H9 (cell line): ENCODE measurements around the gene RCSD1. TPM values are rescaled to one million over a fixed set of nuclear protein-coding genes. Genes with fewer than 3 reads are reported as not detected.

Experiments
- DNase-seq: peaks from one replicate; pipeline ENCODE4 v3.0.0-alpha.2; 2017
- H2AFZ ChIP-seq: one replicate; pipeline ENCODE4 v1.6.1; 2013; ENCODE audit warnings: mild to moderate bottlenecking, low read length, control low read depth, moderate library complexity
- H2AK5ac ChIP-seq: 2 replicates; pipeline ENCODE4 v1.6.1; 2013; ENCODE audit warnings: low read length, control low read depth, mixed read lengths; ENCODE audit not compliant: insufficient read length
- H2BK120ac ChIP-seq: one replicate; pipeline ENCODE4 v1.6.1; 2013; ENCODE audit warnings: low read depth, mild to moderate bottlenecking, low read length, control low read depth, inconsistent platforms; ENCODE audit not compliant: poor library complexity, severe bottlenecking
- H2BK12ac ChIP-seq: 2 replicates; pipeline ENCODE4 v1.6.1; 2013; ENCODE audit warnings: low read length, control low read depth, mixed read lengths, low read depth; ENCODE audit not compliant: insufficient read length
- H2BK15ac ChIP-seq: 2 replicates; pipeline ENCODE4 v1.6.1; 2013; ENCODE audit warnings: low read depth, low read length, control low read depth
- H2BK20ac ChIP-seq: one replicate; pipeline ENCODE4 v1.6.1; 2013; ENCODE audit warnings: low read depth, mild to moderate bottlenecking, low read length, control low read depth, inconsistent platforms; ENCODE audit not compliant: poor library complexity, severe bottlenecking
- H2BK5ac ChIP-seq: 2 replicates; pipeline ENCODE4 v1.6.1; 2013; ENCODE audit warnings: low read length, control low read depth, mixed read lengths; ENCODE audit not compliant: insufficient read length
- H3K14ac ChIP-seq: 2 replicates; pipeline ENCODE4 v1.6.1; 2013; ENCODE audit warnings: low read length, control low read depth; ENCODE audit not compliant: insufficient read depth
- H3K18ac ChIP-seq: 2 replicates; pipeline ENCODE4 v1.6.1; 2013; ENCODE audit warnings: low read depth, mild to moderate bottlenecking, mixed read lengths, low read length, control low read depth; ENCODE audit not compliant: insufficient read length
- H3K23ac ChIP-seq: 2 replicates; pipeline ENCODE4 v1.6.1; 2013; ENCODE audit warnings: low read length, control low read depth, mixed read lengths, low read depth; ENCODE audit not compliant: insufficient read length
- H3K23me2 ChIP-seq: 2 replicates; pipeline ENCODE4 v1.6.1; 2013; ENCODE audit warnings: low read depth, mild to moderate bottlenecking, mixed read lengths, low read length, control low read depth; ENCODE audit not compliant: insufficient read length, poor library complexity, severe bottlenecking
- H3K27ac ChIP-seq: 2 replicates; pipeline ENCODE4 v1.5.1; 2013; ENCODE audit warnings: low read length, control low read depth, mixed read lengths, low read depth; ENCODE audit not compliant: insufficient read length
- H3K27me3 ChIP-seq: 2 replicates; pipeline ENCODE4 v1.6.1; 2013; ENCODE audit warnings: low read length, control low read depth, inconsistent platforms; ENCODE audit not compliant: insufficient read depth
- H3K4ac ChIP-seq: 2 replicates; pipeline ENCODE4 v1.6.1; 2013; ENCODE audit warnings: low read depth, mild to moderate bottlenecking, control low read depth, inconsistent platforms, low read length, moderate library complexity
- H3K4me1 ChIP-seq: 2 replicates; pipeline ENCODE4 v1.6.1; 2013; ENCODE audit warnings: low read length, control low read depth, inconsistent platforms; ENCODE audit not compliant: insufficient read depth
- H3K4me2 ChIP-seq: 2 replicates; pipeline ENCODE4 v1.6.1; 2013; ENCODE audit warnings: low read length, control low read depth, mixed read lengths; ENCODE audit not compliant: insufficient read length, insufficient read depth
- H3K56ac ChIP-seq: 2 replicates; pipeline ENCODE4 v1.6.1; 2013; ENCODE audit warnings: low read depth, mild to moderate bottlenecking, mixed read lengths, low read length, control low read depth; ENCODE audit not compliant: insufficient read length
- H3K79me1 ChIP-seq: 2 replicates; pipeline ENCODE4 v1.6.1; 2013; ENCODE audit warnings: low read depth, mild to moderate bottlenecking, moderate library complexity, low read length, control low read depth, inconsistent platforms; ENCODE audit not compliant: insufficient read depth, poor library complexity, severe bottlenecking
- H3K79me2 ChIP-seq: 2 replicates; pipeline ENCODE4 v1.6.1; 2013; ENCODE audit warnings: low read length, control low read depth, inconsistent platforms; ENCODE audit not compliant: insufficient read depth
- H3K9ac ChIP-seq: 2 replicates; pipeline ENCODE4 v1.6.1; 2013; ENCODE audit warnings: low read length, control low read depth, mixed read lengths; ENCODE audit not compliant: insufficient read length; ENCODE audit errors: extremely low read depth
- H3K9me3 ChIP-seq: one replicate; pipeline ENCODE4 v1.6.1; 2013; ENCODE audit warnings: low read depth, low read length, inconsistent platforms; ENCODE audit not compliant: control insufficient read depth
- H3T11ph ChIP-seq: one replicate; pipeline ENCODE4 v1.6.1; 2013; ENCODE audit warnings: mild to moderate bottlenecking, low read length, control low read depth, inconsistent platforms
- H4K20me1 ChIP-seq: one replicate; pipeline ENCODE4 v1.6.1; 2013; ENCODE audit not compliant: control insufficient read depth, insufficient read length, insufficient read depth
- H4K5ac ChIP-seq: 2 replicates; pipeline ENCODE4 v1.6.1; 2013; ENCODE audit warnings: low read depth, mild to moderate bottlenecking, mixed read lengths, low read length, control low read depth; ENCODE audit not compliant: insufficient read length
- H4K8ac ChIP-seq: replicated peaks from 2 replicates; pipeline ENCODE4 v1.6.1; 2013; ENCODE audit warnings: low read length, control low read depth, mixed read lengths, low read depth; ENCODE audit not compliant: insufficient read length
- H4K91ac ChIP-seq: 2 replicates; pipeline ENCODE4 v1.6.1; 2013; ENCODE audit warnings: low read depth, mild to moderate bottlenecking, moderate library complexity, mixed read lengths, low read length, control low read depth; ENCODE audit not compliant: insufficient read length
- H3K27ac Mint-ChIP-seq, 3 experiments: 2 replicates in 2 of 3; 3 replicates in 1 of 3; pipeline ENCODE4 v1.8.0; 2020 to 2021; ENCODE audit warnings: mixed read lengths in 3 of 3, mild to moderate bottlenecking in 1 of 3, moderate library complexity in 1 of 3
- H3K27me3 Mint-ChIP-seq: 2 replicates; pipeline ENCODE4 v1.8.0; 2021; ENCODE audit warnings: low read depth, mild to moderate bottlenecking, moderate library complexity, mixed read lengths
- H3K36me3 Mint-ChIP-seq, 3 experiments: 2 replicates in 2 of 3; 3 replicates in 1 of 3; pipeline ENCODE4 v1.8.0; 2020 to 2021; ENCODE audit warnings: low read depth in 3 of 3, mixed read lengths in 3 of 3; ENCODE audit not compliant: insufficient read depth in 1 of 3
- H3K4me1 Mint-ChIP-seq, 2 experiments: 2 replicates each; pipeline ENCODE4 v1.8.0; 2020; ENCODE audit warnings: mixed read lengths in 2 of 2
- H3K4me3 Mint-ChIP-seq, 2 experiments: 2 replicates in 1 of 2; 3 replicates in 1 of 2; pipeline ENCODE4 v1.8.0; 2020 to 2021; ENCODE audit warnings: mild to moderate bottlenecking in 2 of 2, mixed read lengths in 2 of 2, moderate library complexity in 1 of 2
- H3K9me3 Mint-ChIP-seq, 2 experiments: 2 replicates in 1 of 2; 3 replicates in 1 of 2; pipeline ENCODE4 v1.8.0; 2020; ENCODE audit warnings: mild to moderate bottlenecking in 2 of 2, mixed read lengths in 2 of 2, moderate library complexity in 1 of 2
- WGBS: extraction: QIAGEN DNeasy Blood & Tissue Kit; methylation state at CpG from one replicate; pipeline ENCODE4 v1.1.7; 2013; ENCODE audit warnings: missing lambda C conversion rate, low lambda C conversion rate, mixed read lengths; ENCODE audit not compliant: insufficient read length; ENCODE audit errors: extremely low coverage; 5-methylcytosine and 5-hydroxymethylcytosine counted together
- total RNA-seq: library from RNA; stranded (reverse); gene quantifications from 2 replicates; pipeline ENCODE4 v1.2.1, GENCODE V29; 2021
- TF ChIP-seq, protein P1 (sequence below): fragments of 200-600 bp; sonication (generic); conservative IDR thresholded peaks from 3 replicates; pipeline ENCODE4 v1.8.0; 2021; ENCODE audit warnings: antibody characterized with exemption, mild to moderate bottlenecking

The RCSD1 gene
- total RNA-seq, 1 experiment from 2014 or later, result 0.13 TPM

- H3K4me1 Mint-ChIP-seq, result peaks cover 17 to 19% of the 10 kb centered on the region in 2 experiments
- Histone ChIP-seq H3K79me1 (no peaks in the 10 kb centered on the region), H2AK5ac (no peak overlapping the region), H3K56ac (no peak overlapping the region), H3K4me2 (no peak overlapping the region), H2BK12ac (no peak overlapping the region), H2BK5ac (no peak overlapping the region), H3K4ac (no peak overlapping the region), H3K9me3 (no peaks in the 10 kb centered on the region), H3K23me2 (peaks cover 5% of the 10 kb centered on the region), H3K9ac (no peak overlapping the region), H4K20me1 (no peaks in the 10 kb centered on the region), H3K14ac (no peak overlapping the region), H3T11ph (no peak overlapping the region), H3K27ac (no peak overlapping the region), H2BK15ac (no peak overlapping the region), H4K5ac (no peak overlapping the region), H2BK20ac (no peak overlapping the region), H2AFZ (no peak overlapping the region), H2BK120ac (no peak overlapping the region), H4K8ac (no peak overlapping the region), H3K23ac (no peak overlapping the region), H3K79me2 (no peaks in the 10 kb centered on the region), H4K91ac (no peak overlapping the region), H3K18ac (no peak overlapping the region), H3K27me3 (peaks cover 21% of the 10 kb centered on the region), H3K4me1 (peaks cover 7% of the 10 kb centered on the region; the same call in 1 of the 2 replicates)
- no CpG with 5 or more reads among the region's 10 CpGs for WGBS
- no peaks in the 10 kb centered on the region; a peak in 3 of 7 replicates for H3K36me3 Mint-ChIP-seq
- H3K27ac Mint-ChIP-seq, result no peak overlapping the region
- TF ChIP-seq, protein P1, sequence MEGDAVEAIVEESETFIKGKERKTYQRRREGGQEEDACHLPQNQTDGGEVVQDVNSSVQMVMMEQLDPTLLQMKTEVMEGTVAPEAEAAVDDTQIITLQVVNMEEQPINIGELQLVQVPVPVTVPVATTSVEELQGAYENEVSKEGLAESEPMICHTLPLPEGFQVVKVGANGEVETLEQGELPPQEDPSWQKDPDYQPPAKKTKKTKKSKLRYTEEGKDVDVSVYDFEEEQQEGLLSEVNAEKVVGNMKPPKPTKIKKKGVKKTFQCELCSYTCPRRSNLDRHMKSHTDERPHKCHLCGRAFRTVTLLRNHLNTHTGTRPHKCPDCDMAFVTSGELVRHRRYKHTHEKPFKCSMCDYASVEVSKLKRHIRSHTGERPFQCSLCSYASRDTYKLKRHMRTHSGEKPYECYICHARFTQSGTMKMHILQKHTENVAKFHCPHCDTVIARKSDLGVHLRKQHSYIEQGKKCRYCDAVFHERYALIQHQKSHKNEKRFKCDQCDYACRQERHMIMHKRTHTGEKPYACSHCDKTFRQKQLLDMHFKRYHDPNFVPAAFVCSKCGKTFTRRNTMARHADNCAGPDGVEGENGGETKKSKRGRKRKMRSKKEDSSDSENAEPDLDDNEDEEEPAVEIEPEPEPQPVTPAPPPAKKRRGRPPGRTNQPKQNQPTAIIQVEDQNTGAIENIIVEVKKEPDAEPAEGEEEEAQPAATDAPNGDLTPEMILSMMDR, result no peak
- peaks cover 76% of the 10 kb centered on the region for H3K27me3 Mint-ChIP-seq
- H3K9me3 Mint-ChIP-seq, result peaks cover 3 to 11% of the 10 kb centered on the region in 2 experiments; a peak in 4 of 5 replicates
- no peak overlapping the region for H3K4me3 Mint-ChIP-seq
- DNase-seq, result no peak
Measured at GRCh38 chr1:167627865-167628641, 2.0 kb upstream of the RCSD1 start.
